Keratinocyte (primary cell): ENCODE data around the gene FRAS1.

Source experiments
- CTCF ChIP-seq, 3 experiments: IDR thresholded peaks in 1 of 3; conservative IDR thresholded peaks in 1 of 3; optimal IDR thresholded peaks in 1 of 3; 2 replicates in 2 of 3; 3 replicates in 1 of 3; pipeline versions ENCODE3 to v1.5.1; 2011; ENCODE audit warnings: low read length in 3 of 3, mild to moderate bottlenecking in 3 of 3, moderate library complexity in 2 of 3, control low read depth in 1 of 3, inconsistent platforms in 1 of 3; ENCODE audit not compliant: insufficient read depth in 2 of 3; ENCODE audit errors: extremely low read depth in 1 of 3
- EZH2 ChIP-seq: IDR thresholded peaks from one replicate; pipeline ENCODE4 v1.6.1; 2012; ENCODE audit warnings: inconsistent platforms, mild to moderate bottlenecking, low read length, moderate library complexity

- TF ChIP-seq CTCF (optimal IDR thresholded peaks at IDR 0.05 in 1 of 3, IDR thresholded peaks at IDR 0.05 in 1 of 3, conservative IDR thresholded peaks at IDR 0.05 in 1 of 3; ENCODE audit: extremely low read depth in 1 of 3, insufficient read depth in 2 of 3, low read length in 3 of 3) (no peak), EZH2 (no peak)
Observed at GRCh38 chr4:78095081-78095480, 38.0 kb downstream of the FRAS1 start.
